ENCODE measurements around the gene AATK.

GRCh38 chr17:81069135-81069645 is 96.8 kb downstream of the AATK start:
- TF ChIP-seq, protein P1, sequence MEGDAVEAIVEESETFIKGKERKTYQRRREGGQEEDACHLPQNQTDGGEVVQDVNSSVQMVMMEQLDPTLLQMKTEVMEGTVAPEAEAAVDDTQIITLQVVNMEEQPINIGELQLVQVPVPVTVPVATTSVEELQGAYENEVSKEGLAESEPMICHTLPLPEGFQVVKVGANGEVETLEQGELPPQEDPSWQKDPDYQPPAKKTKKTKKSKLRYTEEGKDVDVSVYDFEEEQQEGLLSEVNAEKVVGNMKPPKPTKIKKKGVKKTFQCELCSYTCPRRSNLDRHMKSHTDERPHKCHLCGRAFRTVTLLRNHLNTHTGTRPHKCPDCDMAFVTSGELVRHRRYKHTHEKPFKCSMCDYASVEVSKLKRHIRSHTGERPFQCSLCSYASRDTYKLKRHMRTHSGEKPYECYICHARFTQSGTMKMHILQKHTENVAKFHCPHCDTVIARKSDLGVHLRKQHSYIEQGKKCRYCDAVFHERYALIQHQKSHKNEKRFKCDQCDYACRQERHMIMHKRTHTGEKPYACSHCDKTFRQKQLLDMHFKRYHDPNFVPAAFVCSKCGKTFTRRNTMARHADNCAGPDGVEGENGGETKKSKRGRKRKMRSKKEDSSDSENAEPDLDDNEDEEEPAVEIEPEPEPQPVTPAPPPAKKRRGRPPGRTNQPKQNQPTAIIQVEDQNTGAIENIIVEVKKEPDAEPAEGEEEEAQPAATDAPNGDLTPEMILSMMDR (IDR thresholded peaks at IDR 0.05 in 2 of 3, conservative IDR thresholded peaks at IDR 0.05 in 1 of 3; ENCODE audit: control insufficient read depth in 2 of 3, extremely low read depth in 1 of 3, insufficient read depth in 1 of 3, low read depth in 3 of 3, low read length in 3 of 3), result no peak
- no peak for TF ChIP-seq SIN3A (IDR thresholded peaks at IDR 0.05; ENCODE audit: low read depth, low read length)

Data from GM12878 (cell line).